K562 (cell line): ENCODE measurements around the gene SFMBT2. TPM values are rescaled to one million over a fixed set of nuclear protein-coding genes. Genes with fewer than 3 reads are reported as not detected.

Experiments used
- ATAC-seq: fragments of 200-7000 bp; cut with Tn5 transposase; 3 replicates; pipeline ENCODE4 v1.9.1; 2020; ENCODE audit warnings: moderate library complexity
- BruUV-seq: library from RNA; stranded (reverse); fragments of 400-500 nt; replicated peaks from 2 replicates; lab custom pipeline; 2021; lab: Mats Ljungman, UMichigan
- CTCF ChIA-PET: fragments of 300-600 bp; formaldehyde crosslinking; extraction: SDS; loops from one replicate; lab custom pipeline; 2021; ENCODE audit warnings: low intra/inter-chr PET ratio; lab: Yijun Ruan, JAX
- POLR2A ChIA-PET: fragments of 300-600, 350-650 bp; sonication (Branson Sonifier 250); formaldehyde crosslinking; extraction: SDS; loops from one replicate; lab custom pipeline; 2021; ENCODE audit warnings: antibody characterized with exemption, inconsistent platforms; lab: Yijun Ruan, JAX
- DNase-seq, 4 experiments: peaks; one replicate each; pipeline versions ENCODE4 v3.0.0 to v3.0.0-alpha.2; 2011 to 2018; ENCODE audit warnings: low spot score in 3 of 4, mixed read lengths in 3 of 4; ENCODE audit errors: extremely low read depth in 1 of 4
- FAIRE-seq: peaks from 2 replicates; lab custom pipeline; 2011; peaks lifted over from hg19 to GRCh38; lab: Jason Lieb, UNC
- H2AFZ ChIP-seq: 2 replicates; pipeline ENCODE4 v1.6.0; 2011; ENCODE audit warnings: low read depth, low read length, control low read depth, inconsistent platforms
- H3K27ac ChIP-seq: fragments of 200-600 bp; 3 replicates; pipeline ENCODE4 v1.8.0; 2011; ENCODE audit warnings: low read depth, mild to moderate bottlenecking, control low read depth, inconsistent platforms, low read length, moderate library complexity, mixed read lengths; ENCODE audit errors: extremely low read depth
- H3K27me3 ChIP-seq, 2 experiments: fragments of 300-600 bp in 1 of 2; 2 replicates in 1 of 2; 3 replicates in 1 of 2; pipeline versions ENCODE4 v1.6.0 to v1.8.0; 2011; ENCODE audit warnings: inconsistent platforms in 2 of 2, low read length in 2 of 2, mild to moderate bottlenecking in 1 of 2, mixed read lengths in 1 of 2, moderate library complexity in 1 of 2; ENCODE audit not compliant: control insufficient read depth in 2 of 2, insufficient read depth in 2 of 2
- H3K36me3 ChIP-seq: fragments of 300-600 bp; 3 replicates; pipeline ENCODE4 v1.8.0; 2011; ENCODE audit warnings: mild to moderate bottlenecking, low read length, inconsistent platforms; ENCODE audit not compliant: control insufficient read depth, insufficient read depth
- H3K4me1 ChIP-seq, 2 experiments: fragments of 200-600 bp in 1 of 2; replicated peaks in 1 of 2; 2 replicates in 1 of 2; 3 replicates in 1 of 2; pipeline versions ENCODE4 v1.5.1 to v1.8.0; 2011; ENCODE audit warnings: inconsistent platforms in 2 of 2, low read length in 2 of 2, mild to moderate bottlenecking in 1 of 2, mixed read lengths in 1 of 2, moderate library complexity in 1 of 2; ENCODE audit not compliant: control insufficient read depth in 2 of 2, insufficient read depth in 2 of 2
- H3K4me2 ChIP-seq: 2 replicates; pipeline ENCODE4 v1.6.1; 2011; ENCODE audit warnings: low read length, control low read depth, inconsistent platforms, mixed read lengths; ENCODE audit not compliant: insufficient read depth
- H3K4me3 ChIP-seq: fragments of 200-600 bp; sonication (generic), shearing (Covaris generic); 2 replicates; pipeline ENCODE4 v1.5.1; 2016; ENCODE audit warnings: control low read depth, inconsistent platforms
- H3K79me2 ChIP-seq: fragments of 200-600 bp; 3 replicates; pipeline ENCODE4 v1.8.0; 2011; ENCODE audit warnings: low read length, inconsistent platforms; ENCODE audit not compliant: control insufficient read depth, insufficient read depth
- H3K9ac ChIP-seq, 2 experiments: 2 replicates each; pipeline versions ENCODE4 v1.6.0 to v1.6.1; 2011; ENCODE audit warnings: low read depth in 2 of 2, low read length in 2 of 2, control low read depth in 1 of 2, inconsistent platforms in 1 of 2, mild to moderate bottlenecking in 1 of 2, mixed read lengths in 1 of 2; ENCODE audit not compliant: insufficient read depth in 1 of 2
- H3K9me1 ChIP-seq: one replicate; pipeline ENCODE4 v1.6.0; 2011; ENCODE audit warnings: inconsistent platforms, mild to moderate bottlenecking, low read length, moderate library complexity; ENCODE audit not compliant: control insufficient read depth, insufficient read depth
- H3K9me3 ChIP-seq: replicated peaks from 2 replicates; pipeline ENCODE4 v1.5.1; 2011; ENCODE audit warnings: low read depth, low read length, inconsistent platforms; ENCODE audit not compliant: control insufficient read depth, insufficient read depth
- H4K20me1 ChIP-seq: replicated peaks from 2 replicates; pipeline ENCODE4 v1.6.1; 2011; ENCODE audit warnings: low read length, inconsistent platforms, mixed read lengths; ENCODE audit not compliant: control insufficient read depth, insufficient read depth
- ARID3A ChIP-seq: IDR thresholded peaks from 2 replicates; pipeline ENCODE4 v1.6.1; 2012; ENCODE audit warnings: low read depth, low read length, improper control_type of control experiment, borderline replicate concordance
- ATF3 ChIP-seq, 2 experiments: fragments of 450-650 bp in 1 of 2; sonication (generic) in 1 of 2; formaldehyde crosslinking in 1 of 2; IDR thresholded peaks in 1 of 2; conservative IDR thresholded peaks in 1 of 2; 2 replicates each; pipeline versions ENCODE4 v1.6.1 to v1.8.1; 2016 to 2023; ENCODE audit warnings: mild to moderate bottlenecking in 2 of 2, moderate library complexity in 2 of 2, inconsistent platforms in 1 of 2, missing genetic modification reagents in 1 of 2
- CBFA2T3 ChIP-seq: fragments of 450-650 bp; IDR thresholded peaks from 2 replicates; pipeline ENCODE4 v1.6.1; 2017
- DACH1 ChIP-seq: fragments of 450-650 bp; IDR thresholded peaks from 2 replicates; pipeline ENCODE4 v1.6.1; 2018; ENCODE audit not compliant: partially characterized antibody
- DPF2 ChIP-seq: fragments of 450-650 bp; IDR thresholded peaks from 2 replicates; pipeline ENCODE4 v1.6.1; 2016
- IRF2 ChIP-seq: sonication (generic); formaldehyde crosslinking; IDR thresholded peaks from 2 replicates; pipeline ENCODE4 v1.8.1; 2022; ENCODE audit warnings: mild to moderate bottlenecking, missing genetic modification reagents
- MAFG ChIP-seq: fragments of 450-650 bp; conservative IDR thresholded peaks from 2 replicates; pipeline ENCODE4 v1.6.1; 2016; ENCODE audit warnings: missing genetic modification characterization, missing compliant biosample characterization
- MTA2 ChIP-seq: fragments of 450-650 bp; IDR thresholded peaks from 2 replicates; pipeline ENCODE4 v1.6.1; 2016; ENCODE audit warnings: low read depth
- NCOA6 ChIP-seq: fragments of 450-650 bp; IDR thresholded peaks from 2 replicates; pipeline ENCODE4 v1.6.1; 2017; ENCODE audit warnings: mild to moderate bottlenecking
- PKNOX1 ChIP-seq: fragments of 450-650 bp; IDR thresholded peaks from 2 replicates; pipeline ENCODE4 v1.6.1; 2016
- TCFL5 ChIP-seq: fragments of 250-450 bp; sonication (Bioruptor Pico); conservative IDR thresholded peaks from 2 replicates; pipeline ENCODE4 v1.6.1; 2021; ENCODE audit warnings: mild to moderate bottlenecking, moderate library complexity, matching md5 sums
- ZBTB9 ChIP-seq: fragments of 450-650 bp; formaldehyde crosslinking; IDR thresholded peaks from 2 replicates; pipeline ENCODE4 v1.4.0; 2020; ENCODE audit warnings: mild to moderate bottlenecking, moderate library complexity
- ZNF41 ChIP-seq: fragments of 250-450 bp; sonication (Bioruptor Pico); conservative IDR thresholded peaks from 2 replicates; pipeline ENCODE4 v1.4.0; 2020; ENCODE audit warnings: mild to moderate bottlenecking
- ZNF449 ChIP-seq: fragments of 250-450 bp; sonication (Bioruptor Pico); IDR thresholded peaks from 2 replicates; pipeline ENCODE4 v1.8.0; 2022; ENCODE audit warnings: moderate library complexity, mild to moderate bottlenecking, inconsistent platforms
- ZNF79 ChIP-seq: fragments of 250-450 bp; sonication (Bioruptor Pico); IDR thresholded peaks from 2 replicates; pipeline ENCODE4 v1.4.0; 2020; ENCODE audit warnings: low read depth, mild to moderate bottlenecking, moderate library complexity
- ZNF830 ChIP-seq: fragments of 250-450 bp; sonication (Bioruptor Pico); IDR thresholded peaks from 2 replicates; pipeline ENCODE4 v1.5.0; 2021; ENCODE audit warnings: mild to moderate bottlenecking
- WGBS: fragments of 100-300 bp; shearing (Covaris generic); methylation state at CpG from one replicate; pipeline ENCODE4 v1.1.6; 2016; ENCODE audit warnings: low coverage, mixed read lengths; ENCODE audit not compliant: insufficient coverage; ENCODE audit errors: missing lambda C conversion rate; 5-methylcytosine and 5-hydroxymethylcytosine counted together
- in situ Hi-C: fragments of 300-500 bp; cut with MboI; formaldehyde crosslinking; loops from 4 replicates; pipeline ENCODE4 v1.15.0; 2018; ENCODE audit warnings: inconsistent platforms, mixed read lengths
- intact Hi-C: fragments of 100-400 bp; cut with micrococcal nuclease; formaldehyde crosslinking; loops from 2 replicates; pipeline ENCODE4 v1.14.2; 2022
- polyA plus RNA-seq, 8 experiments: library from polyadenylated mRNA; depleted of rRNA in 4 of 8; stranded (reverse) in 5 of 8; unstranded in 3 of 8; fragments of >200 nt; fragmentation: Nextera tagmentation in 2 of 8; fragmentation: Illumina TruSeq in 1 of 8; extraction: Ambion mirVana in 2 of 8; extraction: Trizol in 1 of 8; gene quantifications; 2 replicates each; pipeline versions ENCODE4 v1.2.1 to v1.2.3, GENCODE V29; 2011 to 2014; ENCODE audit warnings: inconsistent platforms in 1 of 8, missing spikeins in 1 of 8
- total RNA-seq, 7 experiments: library from RNA; depleted of rRNA in 6 of 7; stranded (reverse); fragments of >200 nt in 6 of 7; fragmentation: Illumina TruSeq in 2 of 7; extraction: Trizol in 2 of 7; gene quantifications; 2 replicates each; pipeline versions ENCODE4 v1.2.1 to v1.2.3, GENCODE V29; 2011 to 2021; ENCODE audit warnings: low replicate concordance in 1 of 7

Gene SFMBT2
- total and polyA plus RNA-seq, 9 of the 15 experiments (the other 6 are each of a cell fraction or from before 2014, with no cell fraction given): 1.2 to 13.6 (median 7.6) TPM

- H3K79me2 ChIP-seq: no peaks in the 10 kb centered on the region
- no peaks in the 10 kb centered on the region for H3K27me3 ChIP-seq
- intact Hi-C loops (loop anchor here (5.0 kb wide), 1 partner anchor 264 kb away; no protein-coding TSS in a partner anchor), in situ Hi-C loops (no loop called here)
- H2AFZ ChIP-seq: peak overlapping the region; percentile 2; the same call in 1 of the 2 replicates
- peaks cover 0 to 7% of the 10 kb centered on the region in 2 experiments; a peak in 2 of 5 replicates for H3K4me1 ChIP-seq
- WGBS: 48% methylated on average over 6 of the region's 6 CpGs
- no TSS peak for BruUV-seq
- H3K27ac ChIP-seq: peak overlapping the region; percentile 53; the same call in 1 of the 3 replicates
- peaks cover 16% of the 10 kb centered on the region for H3K36me3 ChIP-seq
- ChIA-PET CTCF (no interaction called here), POLR2A (interaction anchor here (0.6 to 2.4 kb wide), 3 partner anchors 14 to 572 kb away, joined by 3 to 7 read pairs (median 3); no protein-coding TSS in a partner anchor)
- H3K4me2 ChIP-seq: no peak overlapping the region
- FAIRE-seq (peak; percentile 81), ATAC-seq (peak; percentile 92), DNase-seq (peak; percentile 35 to 67 (median 49))
- H4K20me1 ChIP-seq: no peaks in the 10 kb centered on the region
- H3K9ac ChIP-seq: peak overlapping the region in 1 of 2 experiments; percentile 8; a peak in 1 of 4 replicates
- H3K9me1 ChIP-seq: no peaks in the 10 kb centered on the region
- H3K4me3 ChIP-seq: no peak overlapping the region
- H3K9me3 ChIP-seq: 0 out of 2 replicates have a peak, but pooled peaks cover 3% of the 10 kb centered on the region
- TF ChIP-seq ZNF449 (CRISPR knock-in tag) (no peak), TCFL5 (CRISPR knock-in tag) (no peak), MAFG (tag) (peak; percentile 26; the same call in 1 of the 2 replicates), MTA2 (no peak), ATF3 (IDR thresholded peaks at IDR 0.05) (peak; percentile 77), ATF3 (CRISPR knock-in tag; conservative IDR thresholded peaks at IDR 0.05) (no peak), IRF2 (no peak), CBFA2T3 (peak; percentile 37; the same call in 1 of the 2 replicates), ZNF830 (CRISPR knock-in tag) (no peak), ZNF41 (CRISPR knock-in tag) (no peak), ZNF79 (CRISPR knock-in tag) (no peak), DACH1 (peak; percentile 28), PKNOX1 (no peak), NCOA6 (no peak), ZBTB9 (CRISPR knock-in tag) (no peak), ARID3A (no peak), DPF2 (peak; percentile 64; the same call in 1 of the 2 replicates)
These were observed 224.3 kb downstream of the SFMBT2 start for GRCh38 chr10:7186387-7187018.
